Calu3 (cell line): ENCODE data around the gene R3HDM2. TPM values are rescaled to one million over a fixed set of nuclear protein-coding genes. Genes with fewer than 3 reads are reported as not detected.
"Not testable (repeated sequence)": the region's sequence is repeated elsewhere in the genome, so short reads cannot be mapped to it uniquely, and the experiment has no call there.

Experiments
- BruUV-seq: library from RNA; stranded (reverse); fragments of 400-500 nt; replicated peaks from 2 replicates; lab custom pipeline; 2021; lab: Mats Ljungman, UMichigan
- CTCF ChIA-PET: fragments of 300-600 bp; sonication (Branson Sonifier 250); formaldehyde crosslinking; loops from one replicate; lab custom pipeline; 2022; ENCODE audit warnings: antibody characterized with exemption; lab: Charles Lee
- DNase-seq: peaks from one replicate; pipeline ENCODE4 v3.0.0; 2022
- H3K27ac Mint-ChIP-seq: one replicate; pipeline ENCODE4 v1.8.0; 2022; ENCODE audit warnings: mixed read lengths; ENCODE audit not compliant: unreplicated experiment
- H3K27me3 Mint-ChIP-seq: one replicate; pipeline ENCODE4 v1.8.0; 2022; ENCODE audit warnings: mixed read lengths; ENCODE audit not compliant: unreplicated experiment
- H3K36me3 Mint-ChIP-seq: one replicate; pipeline ENCODE4 v1.8.0; 2022; ENCODE audit warnings: mild to moderate bottlenecking, moderate library complexity, mixed read lengths; ENCODE audit not compliant: insufficient read depth, unreplicated experiment
- H3K4me1 Mint-ChIP-seq: one replicate; pipeline ENCODE4 v1.8.0; 2022; ENCODE audit warnings: mild to moderate bottlenecking, low read depth, mixed read lengths; ENCODE audit not compliant: unreplicated experiment
- H3K4me3 Mint-ChIP-seq: one replicate; pipeline ENCODE4 v1.8.0; 2022; ENCODE audit warnings: mild to moderate bottlenecking, low read depth, moderate library complexity, mixed read lengths; ENCODE audit not compliant: unreplicated experiment
- H3K9me3 Mint-ChIP-seq: one replicate; pipeline ENCODE4 v1.8.0; 2022; ENCODE audit warnings: low read depth, mixed read lengths; ENCODE audit not compliant: unreplicated experiment
- CTCF ChIP-seq: fragments of 200-600 bp; IDR thresholded peaks from one replicate; pipeline ENCODE4 v1.8.0; 2022; ENCODE audit warnings: antibody characterized with exemption; ENCODE audit not compliant: unreplicated experiment
- intact Hi-C: fragments of 100-400 bp; cut with micrococcal nuclease; formaldehyde crosslinking; loops from one replicate; pipeline ENCODE4 v1.10.0; 2022; ENCODE audit not compliant: unreplicated experiment
- total RNA-seq: library from RNA; stranded (reverse); gene quantifications from 2 replicates; pipeline ENCODE4 v1.2.3, GENCODE V29; 2022

Gene R3HDM2
- total RNA-seq, 1 experiment from 2014 or later = 77.3 TPM

DNA sequence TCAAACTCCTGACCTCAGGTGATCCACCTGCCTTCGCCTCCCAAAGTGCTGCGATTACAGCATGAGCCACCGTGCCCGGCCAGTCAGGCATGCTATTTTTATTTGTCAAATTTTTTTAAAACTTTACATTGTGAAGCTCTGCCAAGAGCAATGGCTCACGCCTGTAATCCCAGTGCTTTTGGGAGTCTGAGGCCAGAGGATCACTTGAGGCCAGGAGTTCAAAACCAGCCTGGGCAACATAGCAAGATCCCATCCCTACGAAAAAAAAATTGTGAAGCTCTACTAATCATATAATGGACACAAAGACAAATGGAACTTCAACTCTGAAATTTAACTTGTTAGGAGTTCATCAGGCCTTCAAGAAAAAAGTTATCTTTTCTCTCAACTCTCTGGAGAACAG lies 1.9 kb downstream of the R3HDM2 start:
- H3K9me3 Mint-ChIP-seq = no peaks in the 10 kb centered on the region
- H3K36me3 Mint-ChIP-seq = peaks cover 45% of the 10 kb centered on the region
- peak overlapping the region; percentile 95 for H3K4me3 Mint-ChIP-seq
- peak overlapping the region; percentile 97 for H3K27ac Mint-ChIP-seq
- TF ChIP-seq CTCF = no peak
- BruUV-seq = no TSS peak
- no peaks in the 10 kb centered on the region for H3K27me3 Mint-ChIP-seq
- intact Hi-C loops = no loop called here
- CTCF ChIA-PET = interaction anchor here (0.9 kb wide), 1 partner anchor 121 kb away, joined by 3 read pairs; no protein-coding TSS in a partner anchor
- no peak for DNase-seq
- peaks cover 9% of the 10 kb centered on the region for H3K4me1 Mint-ChIP-seq

GRCh38 chr12:57426948-57427347 lies 3.9 kb downstream of the R3HDM2 start:
- H3K4me3 Mint-ChIP-seq, BruUV-seq, H3K4me1 Mint-ChIP-seq, DNase-seq, H3K27me3 Mint-ChIP-seq, CTCF ChIA-PET, intact Hi-C loops, H3K27ac Mint-ChIP-seq, H3K9me3 Mint-ChIP-seq: not testable (repeated sequence)
- peaks cover 51% of the 10 kb centered on the region for H3K36me3 Mint-ChIP-seq

DNA sequence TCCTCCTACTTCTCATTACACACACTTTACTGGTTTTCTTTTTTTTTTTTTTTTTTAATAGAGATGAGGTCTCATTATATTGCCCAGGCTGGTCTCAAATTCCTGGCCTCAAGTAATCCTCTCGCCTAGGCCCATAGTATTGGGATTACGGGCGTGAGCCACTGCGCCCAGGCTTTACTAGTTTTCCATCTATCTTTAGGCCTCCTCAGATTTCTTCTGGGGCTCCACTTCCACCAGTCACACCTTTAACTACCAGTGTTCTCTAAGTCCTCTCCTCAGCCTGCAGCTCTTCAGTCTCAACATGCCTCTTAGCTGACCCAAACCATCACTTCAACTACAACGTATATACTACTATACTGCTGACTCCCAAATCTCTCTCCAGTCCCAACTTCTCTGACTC lies 10.4 kb downstream of the R3HDM2 start:
- no TSS peak for BruUV-seq
- intact Hi-C loops = no loop called here
- H3K9me3 Mint-ChIP-seq = no peaks in the 10 kb centered on the region
- H3K27ac Mint-ChIP-seq = no peak overlapping the region
- TF ChIP-seq CTCF = no peak
- no peak for DNase-seq
- no peaks in the 10 kb centered on the region for H3K27me3 Mint-ChIP-seq
- peaks cover 25% of the 10 kb centered on the region for H3K4me1 Mint-ChIP-seq
- no peak overlapping the region for H3K4me3 Mint-ChIP-seq
- CTCF ChIA-PET = no interaction called here
- H3K36me3 Mint-ChIP-seq = peaks cover 18% of the 10 kb centered on the region

GRCh38 chr12:57419495-57419894 lies 11.3 kb downstream of the R3HDM2 start:
- intact Hi-C loops = no loop called here
- Mint-ChIP-seq H3K27me3 (no peaks in the 10 kb centered on the region), H3K27ac (no peak overlapping the region), H3K4me1 (peaks cover 25% of the 10 kb centered on the region), H3K4me3 (no peak overlapping the region), H3K36me3 (peaks cover 15% of the 10 kb centered on the region), H3K9me3 (no peaks in the 10 kb centered on the region)
- CTCF ChIA-PET = interaction anchor here (1.1 kb wide), 1 partner anchor 15 kb away, joined by 3 read pairs; the partner anchor contains the start of gene INHBC
- no TSS peak for BruUV-seq
- no peak for TF ChIP-seq CTCF
- no peak for DNase-seq

GRCh38 chr12:57418255-57418654 lies 12.6 kb downstream of the R3HDM2 start:
- CTCF ChIA-PET = interaction anchor here (0.6 to 0.7 kb wide), 2 partner anchors 237 to 352 kb away, joined by 3 read pairs; no protein-coding TSS in a partner anchor
- intact Hi-C loops = no loop called here
- Mint-ChIP-seq H3K27ac (no peak overlapping the region), H3K27me3 (no peaks in the 10 kb centered on the region), H3K4me3 (no peak overlapping the region), H3K36me3 (peaks cover 11% of the 10 kb centered on the region), H3K9me3 (no peaks in the 10 kb centered on the region), H3K4me1 (peaks cover 25% of the 10 kb centered on the region)
- BruUV-seq = no TSS peak
- no peak for TF ChIP-seq CTCF
- DNase-seq = no peak
